Esophagus squamous epithelium (tissue), 5 donors: ENCODE measurements around the gene PLD2. TPM values are rescaled to one million over a fixed set of nuclear protein-coding genes. Genes with fewer than 3 reads are reported as not detected.

Experiments
- DNase-seq: peaks from one replicate; lab custom pipeline; 2025; lab: John Stamatoyannopoulos, UW
- H3K27ac ChIP-seq, 4 donors: fragments of 200-600 bp; sonication (generic); one replicate each; pipeline ENCODE4 v1.5.1; 2016 to 2019; ENCODE audit warnings: mild to moderate bottlenecking in 1 of 4
- H3K27me3 ChIP-seq, 4 donors: fragments of 200-600 bp; sonication (generic); 1 replicate in 3 of 4; 2 replicates in 1 of 4; pipeline versions ENCODE4 v1.5.1 to v1.6.0; 2017 to 2021; ENCODE audit warnings: antibody characterized with exemption in 1 of 4
- H3K36me3 ChIP-seq, 3 donors: fragments of 200-600 bp; sonication (generic); one replicate each; pipeline ENCODE4 v1.5.1; 2016 to 2019
- H3K4me1 ChIP-seq, 3 donors: fragments of 200-600 bp; sonication (generic); one replicate each; pipeline ENCODE4 v1.5.1; 2017 to 2019
- H3K4me3 ChIP-seq, 4 donors: fragments of 200-600 bp; sonication (generic); 1 replicate in 3 of 4; 2 replicates in 1 of 4; pipeline ENCODE4 v1.5.1; 2016 to 2019; ENCODE audit warnings: mild to moderate bottlenecking in 2 of 4, moderate library complexity in 1 of 4
- H3K9me3 ChIP-seq, 3 donors: fragments of 200-600 bp; sonication (generic); one replicate each; pipeline ENCODE4 v1.5.1; 2016 to 2019
- POLR2A ChIP-seq, 4 donors: fragments of 450-650 bp; IDR thresholded peaks; one replicate each; pipeline ENCODE4 v1.6.1; 2017; ENCODE audit warnings: antibody characterized with exemption in 4 of 4, mild to moderate bottlenecking in 4 of 4, moderate library complexity in 3 of 4
- WGBS, 2 donors: methylation state at CpG; one replicate each; pipeline ENCODE4 v1.1.5; 2018; 5-methylcytosine and 5-hydroxymethylcytosine counted together
- intact Hi-C: fragments of 100-400 bp; cut with DNase I; formaldehyde crosslinking; loops from one replicate; pipeline ENCODE4 v1.15.0; 2022
- total RNA-seq, 4 donors: library from RNA; depleted of rRNA; stranded (reverse); fragments of >200 nt; gene quantifications; one replicate each; pipeline ENCODE4 v1.1.0, GENCODE V29; 2016
- TF ChIP-seq, protein P1 (sequence below), 6 experiments: fragments of 450-650 bp in 4 of 6; fragments of 200-600 bp in 2 of 6; sonication (generic) in 2 of 6; IDR thresholded peaks; one replicate each; pipeline ENCODE4 v1.5.1; 2016 to 2019; ENCODE audit warnings: antibody characterized with exemption in 6 of 6, mild to moderate bottlenecking in 4 of 6, moderate library complexity in 4 of 6
- donor health status: DM: yes; HTN: yes; CAD: no.

Gene PLD2
- total RNA-seq, 4 donors from 2014 or later = 38.7 to 114 (median 86.7) TPM

DNA sequence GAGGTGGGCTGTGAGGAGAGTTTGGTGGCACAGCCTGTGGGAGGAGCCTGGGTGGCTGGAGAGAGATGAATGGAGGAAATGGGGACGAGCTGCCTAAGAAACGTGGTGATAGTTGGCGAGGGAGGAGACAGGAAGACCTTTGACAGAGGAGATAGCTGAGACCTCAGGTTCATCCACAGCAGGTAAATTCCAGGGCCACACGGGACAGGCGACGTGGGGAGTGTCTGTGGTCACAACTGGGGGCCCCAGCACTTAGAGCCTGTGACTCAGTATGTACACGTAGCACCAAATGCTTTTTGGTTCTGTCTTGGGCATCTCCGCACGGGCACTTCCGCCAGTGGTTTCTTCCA is 33.9 kb downstream of the PLD2 start:
- peaks cover 19 to 92% (median 48%) of the 10 kb centered on the region in 3 donors for H3K4me1 ChIP-seq
- no peak for TF ChIP-seq POLR2A (IDR thresholded peaks at IDR 0.05)
- TF ChIP-seq, protein P1, sequence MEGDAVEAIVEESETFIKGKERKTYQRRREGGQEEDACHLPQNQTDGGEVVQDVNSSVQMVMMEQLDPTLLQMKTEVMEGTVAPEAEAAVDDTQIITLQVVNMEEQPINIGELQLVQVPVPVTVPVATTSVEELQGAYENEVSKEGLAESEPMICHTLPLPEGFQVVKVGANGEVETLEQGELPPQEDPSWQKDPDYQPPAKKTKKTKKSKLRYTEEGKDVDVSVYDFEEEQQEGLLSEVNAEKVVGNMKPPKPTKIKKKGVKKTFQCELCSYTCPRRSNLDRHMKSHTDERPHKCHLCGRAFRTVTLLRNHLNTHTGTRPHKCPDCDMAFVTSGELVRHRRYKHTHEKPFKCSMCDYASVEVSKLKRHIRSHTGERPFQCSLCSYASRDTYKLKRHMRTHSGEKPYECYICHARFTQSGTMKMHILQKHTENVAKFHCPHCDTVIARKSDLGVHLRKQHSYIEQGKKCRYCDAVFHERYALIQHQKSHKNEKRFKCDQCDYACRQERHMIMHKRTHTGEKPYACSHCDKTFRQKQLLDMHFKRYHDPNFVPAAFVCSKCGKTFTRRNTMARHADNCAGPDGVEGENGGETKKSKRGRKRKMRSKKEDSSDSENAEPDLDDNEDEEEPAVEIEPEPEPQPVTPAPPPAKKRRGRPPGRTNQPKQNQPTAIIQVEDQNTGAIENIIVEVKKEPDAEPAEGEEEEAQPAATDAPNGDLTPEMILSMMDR (IDR thresholded peaks at IDR 0.05) = no peak
- WGBS, 2 donors = 70 to 86% methylated on average over 9 to 10 of the region's 10 CpGs
- no peaks in the 10 kb centered on the region for H3K27me3 ChIP-seq
- peaks cover 0 to 30% (median 0%) of the 10 kb centered on the region in 3 donors for H3K36me3 ChIP-seq
- no peak overlapping the region for H3K27ac ChIP-seq
- no peak for DNase-seq
- no peak overlapping the region for H3K4me3 ChIP-seq
- H3K9me3 ChIP-seq = no peaks in the 10 kb centered on the region
- intact Hi-C loops = no loop called here

DNA sequence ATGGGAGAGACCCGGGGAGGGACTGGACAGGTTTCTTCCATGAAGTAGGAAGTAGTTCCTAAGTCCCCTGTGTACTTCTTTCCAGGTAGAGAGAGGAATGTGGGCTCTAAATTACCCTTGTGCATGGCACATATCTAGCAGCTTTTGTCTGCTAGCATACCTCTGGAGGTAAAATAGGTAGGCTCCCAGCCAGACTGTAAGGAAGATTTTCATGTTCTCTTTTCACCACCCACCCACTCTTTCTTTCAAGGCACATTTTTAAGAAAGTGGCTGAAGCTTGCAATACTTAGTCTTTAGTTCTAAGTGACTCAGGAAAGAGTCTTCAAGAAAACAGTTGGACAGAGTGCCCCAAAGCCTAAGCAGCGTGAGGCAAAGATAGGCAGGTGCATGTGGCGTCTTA is 35.4 kb downstream of the PLD2 start:
- Histone ChIP-seq H3K4me3 (no peak overlapping the region), H3K27ac (no peak overlapping the region), H3K9me3 (no peaks in the 10 kb centered on the region), H3K4me1 (peaks cover 10 to 91% (median 33%) of the 10 kb centered on the region in 3 donors), H3K36me3 (peaks cover 0 to 30% (median 0%) of the 10 kb centered on the region in 3 donors), H3K27me3 (no peaks in the 10 kb centered on the region)
- intact Hi-C loops = no loop called here
- TF ChIP-seq POLR2A (IDR thresholded peaks at IDR 0.05) = no peak
- TF ChIP-seq, protein P1 (IDR thresholded peaks at IDR 0.05) = no peak
- DNase-seq = no peak
- WGBS, 2 donors = 78 to 89% methylated on average over 3 of the region's 3 CpGs

DNA sequence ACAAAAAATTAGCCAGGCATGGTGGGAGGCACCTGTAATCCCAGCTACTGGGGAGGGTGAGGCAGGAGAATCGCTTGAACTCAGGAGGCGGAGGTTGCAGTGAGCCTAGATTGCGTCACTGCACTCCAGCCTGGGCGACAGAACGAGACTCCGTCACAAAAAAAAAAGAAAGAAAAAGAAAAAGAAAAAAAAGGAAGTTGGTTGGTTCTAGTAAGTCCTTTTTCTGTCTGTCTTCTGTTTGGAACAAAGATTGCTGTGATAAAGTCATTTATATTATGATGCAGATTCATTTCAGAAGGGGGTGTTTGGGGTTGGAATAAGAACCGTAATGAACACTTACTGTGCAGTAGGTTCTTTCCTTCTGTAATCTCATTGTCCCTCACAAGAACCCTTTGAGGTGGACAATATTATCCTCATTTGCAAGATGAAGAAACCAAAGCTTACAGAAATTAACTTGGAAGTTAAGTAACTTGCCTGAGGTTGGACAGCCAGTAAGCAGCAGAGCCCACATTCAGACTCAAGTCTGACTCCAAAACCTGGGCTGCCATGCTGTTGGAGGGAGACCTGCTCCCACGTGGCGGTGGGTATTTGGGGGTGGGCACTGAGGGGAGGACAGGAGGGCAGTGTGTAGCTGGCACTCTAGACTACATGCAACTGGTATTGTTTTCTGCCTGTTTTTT is 36.5 kb downstream of the PLD2 start:
- DNase-seq = no peak
- Histone ChIP-seq H3K27me3 (no peaks in the 10 kb centered on the region), H3K9me3 (no peaks in the 10 kb centered on the region), H3K4me3 (no peak overlapping the region), H3K27ac (peak overlapping the region in 2 of 4 donors; percentile 28 to 33), H3K4me1 (peaks cover 9 to 91% (median 28%) of the 10 kb centered on the region in 3 donors), H3K36me3 (peaks cover 0 to 23% (median 0%) of the 10 kb centered on the region in 3 donors)
- TF ChIP-seq, protein P1 (IDR thresholded peaks at IDR 0.05) = no peak
- no peak for TF ChIP-seq POLR2A (IDR thresholded peaks at IDR 0.05)
- 68 to 78% methylated on average over 9 of the region's 9 CpGs for WGBS, 2 donors
- intact Hi-C loops = no loop called here

DNA sequence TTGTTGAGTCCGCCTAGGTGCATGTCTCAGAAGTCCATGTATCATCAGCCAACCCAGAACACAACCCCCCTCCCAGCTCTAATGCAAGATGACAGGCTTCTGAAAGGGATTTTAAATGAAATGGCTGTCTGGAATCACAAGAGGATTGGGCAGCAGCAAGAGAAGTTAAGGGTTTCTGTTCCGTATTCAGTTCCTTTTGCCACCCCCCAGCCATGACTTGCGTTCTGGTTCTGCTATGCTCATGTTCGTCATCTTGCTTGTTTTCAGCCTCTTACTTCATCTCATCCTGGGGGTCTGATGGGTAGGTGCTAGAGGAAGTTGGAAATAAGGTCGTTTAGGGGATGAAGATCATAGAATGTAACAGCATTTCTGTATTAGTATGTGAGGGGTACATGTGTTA is 38.2 kb downstream of the PLD2 start:
- intact Hi-C loops = no loop called here
- 69 to 80% methylated on average over 5 of the region's 5 CpGs for WGBS, 2 donors
- no peak for DNase-seq
- Histone ChIP-seq H3K4me3 (no peak overlapping the region), H3K27ac (peak overlapping the region in 2 of 4 donors; percentile 9 to 11), H3K27me3 (no peaks in the 10 kb centered on the region), H3K4me1 (peaks cover 23 to 91% (median 31%) of the 10 kb centered on the region in 3 donors), H3K36me3 (peaks cover 0 to 20% (median 0%) of the 10 kb centered on the region in 3 donors), H3K9me3 (no peaks in the 10 kb centered on the region)
- TF ChIP-seq, protein P1 (IDR thresholded peaks at IDR 0.05) = no peak
- no peak for TF ChIP-seq POLR2A (IDR thresholded peaks at IDR 0.05)

DNA sequence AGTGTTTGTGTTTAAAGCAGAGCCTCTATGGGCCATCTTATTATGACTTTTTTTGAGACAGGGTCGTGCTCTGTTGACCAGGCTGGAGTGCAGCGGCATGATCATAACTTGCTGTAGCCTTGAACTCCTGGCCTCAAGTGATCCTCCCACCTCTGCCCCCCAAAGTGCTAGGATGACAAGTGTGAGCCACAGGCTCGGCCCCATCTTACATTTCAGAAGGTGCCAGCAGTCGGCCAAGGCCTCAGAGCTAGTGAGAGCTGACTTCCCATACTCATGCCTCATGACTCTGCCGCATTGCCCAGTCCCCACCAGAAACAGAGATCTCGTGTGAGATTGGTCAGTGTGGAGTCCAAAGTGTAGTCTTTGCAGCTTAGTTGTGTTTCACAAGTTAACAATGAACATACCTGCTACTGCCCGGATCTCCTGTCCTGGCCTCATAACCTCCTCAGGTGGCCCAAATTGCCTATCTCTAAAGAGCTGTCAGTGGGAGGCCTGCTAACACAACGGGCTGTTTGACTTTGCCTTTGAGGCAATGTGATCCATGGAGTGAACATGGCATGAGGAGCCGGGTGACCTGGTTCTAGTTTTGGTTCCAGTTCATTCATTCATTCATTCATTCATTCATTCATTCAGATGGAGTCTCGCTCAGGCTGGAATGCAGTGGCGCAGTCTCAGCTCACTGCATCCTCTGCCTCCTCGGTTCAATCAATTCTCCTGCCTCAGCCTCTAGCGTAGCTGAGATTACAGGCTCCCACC is 39.9 kb downstream of the PLD2 start:
- Histone ChIP-seq H3K4me1 (peaks cover 34 to 96% (median 34%) of the 10 kb centered on the region in 3 donors), H3K27ac (peak overlapping the region; percentile 3 to 93 (median 87))
- intact Hi-C loops = no loop called here

More for the DNA sequence above, 39.9 kb downstream of the PLD2 start:
- DNase-seq = no peak
- no peaks in the 10 kb centered on the region for H3K27me3 ChIP-seq
- WGBS, 2 donors = 93 to 94% methylated on average over 10 to 11 of the region's 13 CpGs
- no peak overlapping the region for H3K4me3 ChIP-seq
- peaks cover 0 to 20% (median 0%) of the 10 kb centered on the region in 3 donors for H3K36me3 ChIP-seq
- no peak for TF ChIP-seq POLR2A (IDR thresholded peaks at IDR 0.05)
- TF ChIP-seq, protein P1 (IDR thresholded peaks at IDR 0.05) = no peak
- H3K9me3 ChIP-seq = no peaks in the 10 kb centered on the region
